ENCODE results near the gene ERCC2.

Gene ERCC2

DNA sequence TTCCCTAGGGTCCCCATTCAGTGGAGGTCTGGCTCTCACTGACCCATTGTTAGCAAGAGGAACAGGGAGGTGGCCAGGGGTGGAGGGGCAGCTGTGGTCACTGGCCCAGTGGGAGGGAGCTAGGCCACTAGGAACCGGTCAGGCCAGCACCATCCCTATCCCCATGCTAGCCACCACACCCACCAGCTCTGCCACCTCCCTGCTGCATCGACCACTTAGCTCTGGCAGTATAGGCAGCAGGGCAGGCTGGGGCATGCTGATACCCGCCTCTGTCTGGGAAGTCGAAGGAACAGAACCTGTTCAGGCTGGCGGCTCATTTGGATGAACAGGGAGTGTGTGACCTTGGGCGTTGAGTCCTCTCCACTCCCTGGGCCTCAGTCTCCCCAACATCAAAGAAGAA lies 29.8 kb upstream of the ERCC2 start:
- Histone ChIP-seq H3K4me2 (ENCODE audit: low read depth, low read length, poor library complexity, severe bottlenecking) (no peak overlapping the region), H3K36me3 (ENCODE audit: insufficient read depth, low read length) (no peaks in the 10 kb centered on the region), H3F3A (ENCODE audit: low read depth) (no peaks in the 10 kb centered on the region), H4K20me1 (ENCODE audit: insufficient read depth, low read length, poor library complexity, severe bottlenecking) (no peaks in the 10 kb centered on the region), H3K79me2 (ENCODE audit: insufficient read depth, low read length) (no peaks in the 10 kb centered on the region), H2AFZ (ENCODE audit: low read length) (no peak overlapping the region), H3K27me3 (ENCODE audit: insufficient read depth, low read length, poor library complexity, severe bottlenecking) (no peaks in the 10 kb centered on the region), H3K4me1 (ENCODE audit: insufficient read depth, low read length, poor library complexity, severe bottlenecking) (peaks cover 9% of the 10 kb centered on the region), H3K9me2 (replicated peaks; ENCODE audit: low read depth, low read length) (no peaks in the 10 kb centered on the region), H3K9me3 (ENCODE audit: insufficient read depth, low read depth, low read length) (no peaks in the 10 kb centered on the region), H3K4me3 (ENCODE audit: low read length, poor library complexity, severe bottlenecking) (no peak overlapping the region), H3K9ac (ENCODE audit: low read depth, low read length, poor library complexity, severe bottlenecking) (no peak overlapping the region)
- TF ChIP-seq EZH2phosphoT487 (IDR thresholded peaks at IDR 0.05; ENCODE audit: borderline replicate concordance) (no peak), CTCF (conservative IDR thresholded peaks at IDR 0.05; ENCODE audit: low read length) (no peak)

GRCh38 chr19:45395821-45396617 lies 25.6 kb upstream of the ERCC2 start:
- Histone ChIP-seq H3F3A (ENCODE audit: low read depth) (no peaks in the 10 kb centered on the region), H3K4me3 (ENCODE audit: low read length, poor library complexity, severe bottlenecking) (no peak overlapping the region), H3K9ac (ENCODE audit: low read depth, low read length, poor library complexity, severe bottlenecking) (no peak overlapping the region), H4K20me1 (ENCODE audit: insufficient read depth, low read length, poor library complexity, severe bottlenecking) (no peaks in the 10 kb centered on the region), H3K9me3 (ENCODE audit: insufficient read depth, low read depth, low read length) (no peaks in the 10 kb centered on the region), H3K79me2 (ENCODE audit: insufficient read depth, low read length) (no peaks in the 10 kb centered on the region), H2AFZ (ENCODE audit: low read length) (no peak overlapping the region), H3K27me3 (ENCODE audit: insufficient read depth, low read length, poor library complexity, severe bottlenecking) (no peaks in the 10 kb centered on the region), H3K4me2 (ENCODE audit: low read depth, low read length, poor library complexity, severe bottlenecking) (no peak overlapping the region), H3K4me1 (ENCODE audit: insufficient read depth, low read length, poor library complexity, severe bottlenecking) (no peaks in the 10 kb centered on the region), H3K9me2 (replicated peaks; ENCODE audit: low read depth, low read length) (no peaks in the 10 kb centered on the region), H3K36me3 (ENCODE audit: insufficient read depth, low read length) (no peaks in the 10 kb centered on the region)
- TF ChIP-seq CTCF (conservative IDR thresholded peaks at IDR 0.05; ENCODE audit: low read length) = no peak
- TF ChIP-seq EZH2phosphoT487 (IDR thresholded peaks at IDR 0.05; ENCODE audit: borderline replicate concordance) = no peak

DNA sequence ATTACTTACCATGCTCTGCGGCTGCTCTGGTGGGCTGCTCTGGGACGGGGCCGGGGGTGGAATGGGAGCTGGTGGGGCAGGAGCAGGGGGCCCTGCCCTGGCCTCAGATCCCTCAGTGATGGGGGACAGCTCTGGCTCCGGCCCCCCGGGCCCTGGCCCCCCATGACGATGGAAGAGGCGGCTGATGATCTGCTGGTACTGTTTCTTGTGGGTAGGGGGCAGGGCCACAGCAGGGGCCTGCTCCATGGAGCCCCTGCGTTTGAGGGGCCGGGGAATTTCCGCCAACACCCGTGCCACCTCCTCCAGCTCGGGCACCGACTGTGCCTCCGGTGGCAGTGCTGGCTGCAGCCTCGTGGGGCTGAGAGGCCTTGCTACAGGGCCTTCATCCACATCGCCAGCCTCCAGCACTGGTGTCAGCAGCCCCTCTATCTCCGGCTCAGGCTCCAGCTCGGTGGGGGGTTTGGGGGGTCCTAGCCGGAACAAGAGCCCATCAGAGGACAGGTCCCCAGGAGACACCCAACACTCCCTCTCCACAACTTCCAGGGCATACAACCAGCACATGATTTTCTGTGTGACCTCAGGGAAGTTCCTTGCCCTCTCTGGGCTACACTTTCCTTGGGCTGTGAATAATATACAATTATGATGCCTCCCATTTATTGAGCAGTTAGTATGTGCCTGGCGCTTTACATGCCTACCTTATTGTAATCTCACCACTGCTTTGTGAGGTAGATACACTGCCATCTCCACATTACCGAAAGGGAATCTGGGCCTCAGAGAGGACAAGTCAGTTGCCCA lies 21.7 kb upstream of the ERCC2 start:
- TF ChIP-seq EZH2phosphoT487 (IDR thresholded peaks at IDR 0.05; ENCODE audit: borderline replicate concordance) (no peak), CTCF (conservative IDR thresholded peaks at IDR 0.05; ENCODE audit: low read length) (no peak)
- Histone ChIP-seq H3K9me3 (ENCODE audit: insufficient read depth, low read depth, low read length) (no peaks in the 10 kb centered on the region), H3K79me2 (ENCODE audit: insufficient read depth, low read length) (no peaks in the 10 kb centered on the region), H3K4me3 (ENCODE audit: low read length, poor library complexity, severe bottlenecking) (no peak overlapping the region), H3K4me2 (ENCODE audit: low read depth, low read length, poor library complexity, severe bottlenecking) (no peak overlapping the region), H3F3A (ENCODE audit: low read depth) (no peaks in the 10 kb centered on the region), H3K4me1 (ENCODE audit: insufficient read depth, low read length, poor library complexity, severe bottlenecking) (no peaks in the 10 kb centered on the region), H3K9ac (ENCODE audit: low read depth, low read length, poor library complexity, severe bottlenecking) (no peak overlapping the region), H2AFZ (ENCODE audit: low read length) (peak overlapping the region; percentile 56; the same call in 1 of the 2 replicates), H3K9me2 (replicated peaks; ENCODE audit: low read depth, low read length) (no peaks in the 10 kb centered on the region), H3K36me3 (ENCODE audit: insufficient read depth, low read length) (no peaks in the 10 kb centered on the region), H3K27me3 (ENCODE audit: insufficient read depth, low read length, poor library complexity, severe bottlenecking) (no peaks in the 10 kb centered on the region), H4K20me1 (ENCODE audit: insufficient read depth, low read length, poor library complexity, severe bottlenecking) (no peaks in the 10 kb centered on the region)
